ENCODE data around the gene SMURF2.
"Not testable (repeated sequence)": the region's sequence is repeated elsewhere in the genome, so short reads cannot be mapped to it uniquely, and the experiment has no call there.

SMURF2 gene

GRCh38 chr17:64664299-64664981, 2.3 kb upstream of the SMURF2 start:
- not testable (repeated sequence) for DNase-seq

- not testable (repeated sequence) for DNase-seq
Measured at GRCh38 chr17:64663836-64664235, 1.7 kb upstream of the SMURF2 start.

- DNase-seq: no peak
Measured at GRCh38 chr17:64662774-64663367, 764 bp upstream of the SMURF2 start.

- DNase-seq: no peak
Measured at GRCh38 chr17:64661726-64661975, 456 bp downstream of the SMURF2 start.

GRCh38 chr17:64660978-64661725, 955 bp downstream of the SMURF2 start:
- DNase-seq: peak; percentile 22

- not testable (repeated sequence) for DNase-seq
Measured at GRCh38 chr17:64660195-64660977, 1.7 kb downstream of the SMURF2 start.

GRCh38 chr17:64658931-64659330, 3.2 kb downstream of the SMURF2 start:
- no peak for DNase-seq

- no peak for DNase-seq
Measured at GRCh38 chr17:64657610-64658125, 4.4 kb downstream of the SMURF2 start.

- no peak for DNase-seq
Measured at GRCh38 chr17:64655704-64656103, 6.4 kb downstream of the SMURF2 start.

GRCh38 chr17:64653985-64654355, 8.1 kb downstream of the SMURF2 start:
- DNase-seq: no peak

GRCh38 chr17:64653325-64653984, 8.7 kb downstream of the SMURF2 start:
- no peak for DNase-seq

GRCh38 chr17:64651889-64652288, 10.2 kb downstream of the SMURF2 start:
- DNase-seq: no peak

- no peak for DNase-seq
Measured at GRCh38 chr17:64648234-64648633, 13.9 kb downstream of the SMURF2 start.

GRCh38 chr17:64647817-64648216, 14.3 kb downstream of the SMURF2 start:
- no peak for DNase-seq

- DNase-seq: no peak
Measured at GRCh38 chr17:64639516-64639915, 22.6 kb downstream of the SMURF2 start.

- no peak for DNase-seq
Measured at GRCh38 chr17:64638552-64639203, 23.4 kb downstream of the SMURF2 start.

GRCh38 chr17:64635647-64636305, 26.3 kb downstream of the SMURF2 start:
- DNase-seq: no peak

- DNase-seq: no peak
Measured at GRCh38 chr17:64634218-64634617, 27.9 kb downstream of the SMURF2 start.

- DNase-seq: no peak
Measured at GRCh38 chr17:64632606-64633005, 29.5 kb downstream of the SMURF2 start.

- DNase-seq: no peak
Measured at GRCh38 chr17:64632194-64632593, 29.9 kb downstream of the SMURF2 start.

GRCh38 chr17:64630309-64631223, 31.5 kb downstream of the SMURF2 start:
- no peak for DNase-seq

Measured in NK-92 treated with Interleukin-12 subunit alpha and Interleukin-12 subunit beta, amount 100 ng/mL, for 24 hours (cell line).